ENCODE results near the gene KLRF2.

GRCh38 chr12:9919443-9919842 is 38.2 kb downstream of the KLRF2 start:
- TF ChIP-seq CTCF (IDR thresholded peaks at IDR 0.05; ENCODE audit: insufficient read depth, low read length) (no peak), GABPA (IDR thresholded peaks at IDR 0.05; ENCODE audit: low read depth) (no peak)

All from HL-60 (cell line).